HEK293 (cell line): Measurements from ENCODE around the gene DZIP1.

Experiments used
- CTCF ChIA-PET: fragments of 350-600 bp; formaldehyde crosslinking; extraction: SDS; loops from one replicate; lab custom pipeline; 2021; ENCODE audit warnings: antibody characterized with exemption; lab: Yijun Ruan, JAX
- POLR2A ChIA-PET: fragments of 300-600 bp; formaldehyde crosslinking; extraction: SDS; loops from one replicate; lab custom pipeline; 2020; ENCODE audit warnings: antibody characterized with exemption, inconsistent platforms; lab: Yijun Ruan, JAX
- H3K27ac ChIP-seq: fragments of 200-500 bp; sonication (Bioruptor generic); 2 replicates; pipeline ENCODE4 v1.5.1; 2014; ENCODE audit warnings: low read depth, low read length, control low read depth, inconsistent platforms; ENCODE audit errors: extremely low read depth
- H3K36me3 ChIP-seq, 2 experiments: fragments of 200-500 bp in 1 of 2; sonication (Bioruptor generic) in 1 of 2; 1 replicate in 1 of 2; 2 replicates in 1 of 2; pipeline ENCODE4 v1.5.1; 2014 to 2017; ENCODE audit warnings: inconsistent platforms in 2 of 2, low read length in 2 of 2; ENCODE audit not compliant: control insufficient read depth in 2 of 2, insufficient read depth in 1 of 2
- H3K4me1 ChIP-seq: fragments of 200-500 bp; sonication (Bioruptor generic); 2 replicates; pipeline ENCODE4 v1.5.1; 2014; ENCODE audit warnings: mild to moderate bottlenecking, low read length, inconsistent platforms; ENCODE audit not compliant: control insufficient read depth, insufficient read depth
- H3K4me3 ChIP-seq: 2 replicates; pipeline ENCODE4 v1.5.1; 2011; ENCODE audit warnings: low read depth, mild to moderate bottlenecking, control low read depth, low read length, moderate library complexity
- H3K9me3 ChIP-seq: fragments of 200-500 bp; sonication (Bioruptor generic); 2 replicates; pipeline ENCODE4 v1.5.1; 2014; ENCODE audit warnings: low read depth, low read length, inconsistent platforms; ENCODE audit not compliant: control insufficient read depth, insufficient read depth
- FEZF1 ChIP-seq: fragments of 450-650 bp; formaldehyde crosslinking; IDR thresholded peaks from 2 replicates; pipeline ENCODE4 v1.5.1; 2016; ENCODE audit warnings: missing biosample characterization, missing genetic modification characterization
- KLF7 ChIP-seq: fragments of 450-650 bp; formaldehyde crosslinking; IDR thresholded peaks from 2 replicates; pipeline ENCODE4 v1.5.1; 2016; ENCODE audit warnings: missing biosample characterization, missing genetic modification characterization, borderline replicate concordance
- RBAK ChIP-seq: fragments of 450-650 bp; formaldehyde crosslinking; IDR thresholded peaks from 2 replicates; pipeline ENCODE4 v1.5.1; 2016; ENCODE audit warnings: missing biosample characterization, missing genetic modification characterization
- ZNF112 ChIP-seq: fragments of 450-650 bp; formaldehyde crosslinking; IDR thresholded peaks from 2 replicates; pipeline ENCODE4 v1.5.0; 2017; ENCODE audit warnings: missing biosample characterization, missing genetic modification characterization
- ZNF202 ChIP-seq: fragments of 450-650 bp; formaldehyde crosslinking; IDR thresholded peaks from 2 replicates; pipeline ENCODE4 v1.5.1; 2016; ENCODE audit warnings: missing biosample characterization, missing genetic modification characterization, borderline replicate concordance
- ZNF24 ChIP-seq: fragments of 450-650 bp; formaldehyde crosslinking; IDR thresholded peaks from 2 replicates; pipeline ENCODE4 v1.5.1; 2016; ENCODE audit warnings: missing biosample characterization, missing genetic modification characterization
- ZNF510 ChIP-seq: fragments of 450-650 bp; formaldehyde crosslinking; IDR thresholded peaks from 2 replicates; pipeline ENCODE4 v1.5.1; 2018; ENCODE audit warnings: mild to moderate bottlenecking, missing genetic modification characterization, missing biosample characterization; ENCODE audit not compliant: insufficient replicate concordance
- ZNF660 ChIP-seq: fragments of 450-650 bp; IDR thresholded peaks from 2 replicates; pipeline ENCODE4 v1.5.1; 2018; ENCODE audit warnings: missing biosample characterization, mild to moderate bottlenecking, missing genetic modification characterization
- ZNF670 ChIP-seq: fragments of 450-650 bp; formaldehyde crosslinking; IDR thresholded peaks from 2 replicates; pipeline ENCODE4 v1.5.1; 2016; ENCODE audit warnings: missing biosample characterization, missing genetic modification characterization, low read depth
- ZNF830 ChIP-seq: fragments of 450-650 bp; IDR thresholded peaks from 2 replicates; pipeline ENCODE4 v1.5.0; 2018; ENCODE audit warnings: missing biosample characterization, missing genetic modification characterization, low read depth, mild to moderate bottlenecking, moderate library complexity
- TF ChIP-seq, protein P1 (sequence below): fragments of 450-650 bp; formaldehyde crosslinking; IDR thresholded peaks from 2 replicates; pipeline ENCODE4 v1.5.0; 2017; ENCODE audit warnings: missing biosample characterization, missing genetic modification characterization, borderline replicate concordance
- TF ChIP-seq, protein P2 (sequence below): fragments of 450-650 bp; formaldehyde crosslinking; IDR thresholded peaks from 2 replicates; pipeline ENCODE4 v1.5.1; 2016; ENCODE audit warnings: missing biosample characterization, missing genetic modification characterization
- TF ChIP-seq, protein P3 (sequence below): fragments of 450-650 bp; formaldehyde crosslinking; IDR thresholded peaks from 2 replicates; pipeline ENCODE4 v1.5.1; 2017; ENCODE audit warnings: missing biosample characterization, missing genetic modification characterization
- TF ChIP-seq, protein P4 (sequence below): fragments of 450-650 bp; formaldehyde crosslinking; IDR thresholded peaks from 2 replicates; pipeline ENCODE4 v1.5.1; 2016; ENCODE audit warnings: missing biosample characterization, missing genetic modification characterization, low read depth
- TF ChIP-seq, protein P5 (sequence below): fragments of 450-650 bp; formaldehyde crosslinking; optimal IDR thresholded peaks from 2 replicates; pipeline ENCODE3; 2016; ENCODE audit warnings: missing biosample characterization, mild to moderate bottlenecking, missing genetic modification characterization

DZIP1 gene

DNA sequence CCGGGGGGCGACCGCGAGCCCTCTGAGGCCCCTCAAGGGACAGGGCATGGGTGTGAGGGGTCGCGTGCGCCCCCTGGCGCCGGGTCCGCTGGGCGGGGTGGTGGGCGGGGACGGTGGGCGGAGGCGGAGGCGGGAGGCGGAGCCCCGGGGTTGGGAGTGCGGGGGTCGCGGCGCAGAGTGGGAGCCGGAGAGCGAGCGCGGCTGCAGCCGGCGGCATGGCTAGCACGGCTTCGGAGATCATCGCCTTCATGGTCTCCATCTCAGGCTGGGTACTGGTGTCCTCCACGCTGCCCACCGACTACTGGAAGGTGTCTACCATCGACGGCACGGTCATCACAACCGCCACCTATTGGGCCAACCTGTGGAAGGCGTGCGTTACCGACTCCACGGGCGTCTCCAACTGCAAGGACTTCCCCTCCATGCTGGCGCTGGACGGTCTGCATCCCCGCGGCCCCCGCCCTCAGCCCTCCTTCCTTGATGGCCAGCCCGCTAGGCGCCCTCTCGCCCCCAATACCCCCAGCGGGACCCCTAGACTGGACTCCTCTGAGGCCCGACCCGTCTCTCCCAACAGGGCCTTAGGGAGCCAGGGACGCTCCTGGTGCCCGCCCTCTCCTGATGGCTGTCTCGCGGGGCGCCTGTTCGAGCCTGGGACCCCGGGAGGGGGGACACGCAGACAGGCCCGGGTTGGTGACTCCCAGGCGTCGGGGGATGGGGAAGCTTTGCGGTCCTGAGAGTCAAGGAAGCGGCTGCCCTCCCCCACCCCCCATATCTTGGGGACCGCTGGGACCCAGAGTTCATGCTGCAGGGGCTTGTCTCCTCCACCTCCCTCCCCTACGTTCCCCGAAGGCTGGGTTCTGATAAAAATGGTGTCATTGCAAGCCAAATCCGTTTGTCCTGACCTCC lies 91.7 kb downstream of the DZIP1 start, which contains the start of gene CLDN10:
Gene CLDN10 (plus strand): TSS at position 182 of the 903 bp plus-strand sequence. CDS start 34 bp downstream, at position 216.
- TF ChIP-seq ZNF24 (tag by site-specific recombination): no peak
- TF ChIP-seq ZNF202 (tag by site-specific recombination): peak; percentile 24; the same call in 1 of the 2 replicates
- CTCF ChIA-PET: interaction anchor here (0.5 to 0.7 kb wide), 2 partner anchors 363 to 638 kb away, joined by 3 read pairs; no protein-coding TSS in a partner anchor
- POLR2A ChIA-PET: no interaction called here
- H3K4me3 ChIP-seq: no peak within 1 kb of the TSS
- no peaks in the 10 kb centered on the region for H3K36me3 ChIP-seq
- no peak within 1 kb of the TSS for H3K27ac ChIP-seq
- H3K4me1 ChIP-seq: no peaks in the 10 kb centered on the region
- no peaks in the 10 kb centered on the region for H3K9me3 ChIP-seq

DNA sequence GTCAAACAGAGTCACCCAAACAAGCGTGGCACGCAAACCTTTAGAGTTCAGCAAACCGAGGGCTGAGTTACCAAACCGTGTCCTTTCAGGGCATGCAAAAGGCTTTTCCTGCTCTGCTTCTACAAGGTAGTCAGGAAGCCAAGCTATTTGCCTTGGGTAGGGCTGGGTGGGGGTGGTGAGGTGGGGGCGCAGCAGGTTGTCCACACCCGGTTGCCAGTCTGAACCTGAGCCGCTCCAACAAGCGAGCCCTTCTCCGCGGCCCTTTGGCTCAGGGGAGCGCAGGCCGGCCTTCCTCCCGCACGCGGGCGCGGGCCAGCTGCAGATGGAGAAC lies 92.3 kb downstream of the DZIP1 start:
- POLR2A ChIA-PET: no interaction called here
- no peak overlapping the region for H3K27ac ChIP-seq
- no peaks in the 10 kb centered on the region for H3K9me3 ChIP-seq
- H3K4me3 ChIP-seq: no peak overlapping the region
- H3K36me3 ChIP-seq: no peaks in the 10 kb centered on the region
- TF ChIP-seq, protein P1, sequence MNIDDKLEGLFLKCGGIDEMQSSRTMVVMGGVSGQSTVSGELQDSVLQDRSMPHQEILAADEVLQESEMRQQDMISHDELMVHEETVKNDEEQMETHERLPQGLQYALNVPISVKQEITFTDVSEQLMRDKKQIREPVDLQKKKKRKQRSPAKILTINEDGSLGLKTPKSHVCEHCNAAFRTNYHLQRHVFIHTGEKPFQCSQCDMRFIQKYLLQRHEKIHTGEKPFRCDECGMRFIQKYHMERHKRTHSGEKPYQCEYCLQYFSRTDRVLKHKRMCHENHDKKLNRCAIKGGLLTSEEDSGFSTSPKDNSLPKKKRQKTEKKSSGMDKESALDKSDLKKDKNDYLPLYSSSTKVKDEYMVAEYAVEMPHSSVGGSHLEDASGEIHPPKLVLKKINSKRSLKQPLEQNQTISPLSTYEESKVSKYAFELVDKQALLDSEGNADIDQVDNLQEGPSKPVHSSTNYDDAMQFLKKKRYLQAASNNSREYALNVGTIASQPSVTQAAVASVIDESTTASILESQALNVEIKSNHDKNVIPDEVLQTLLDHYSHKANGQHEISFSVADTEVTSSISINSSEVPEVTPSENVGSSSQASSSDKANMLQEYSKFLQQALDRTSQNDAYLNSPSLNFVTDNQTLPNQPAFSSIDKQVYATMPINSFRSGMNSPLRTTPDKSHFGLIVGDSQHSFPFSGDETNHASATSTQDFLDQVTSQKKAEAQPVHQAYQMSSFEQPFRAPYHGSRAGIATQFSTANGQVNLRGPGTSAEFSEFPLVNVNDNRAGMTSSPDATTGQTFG (tag by site-specific recombination): no peak
- TF ChIP-seq ZNF24 (tag by site-specific recombination) (no peak), RBAK (no peak), ZNF670 (no peak), ZNF510 (no peak), KLF7 (no peak), ZNF830 (no peak), FEZF1 (no peak), ZNF660 (tag by site-specific recombination) (no peak), ZNF112 (tag by site-specific recombination) (no peak)
- TF ChIP-seq, protein P2, sequence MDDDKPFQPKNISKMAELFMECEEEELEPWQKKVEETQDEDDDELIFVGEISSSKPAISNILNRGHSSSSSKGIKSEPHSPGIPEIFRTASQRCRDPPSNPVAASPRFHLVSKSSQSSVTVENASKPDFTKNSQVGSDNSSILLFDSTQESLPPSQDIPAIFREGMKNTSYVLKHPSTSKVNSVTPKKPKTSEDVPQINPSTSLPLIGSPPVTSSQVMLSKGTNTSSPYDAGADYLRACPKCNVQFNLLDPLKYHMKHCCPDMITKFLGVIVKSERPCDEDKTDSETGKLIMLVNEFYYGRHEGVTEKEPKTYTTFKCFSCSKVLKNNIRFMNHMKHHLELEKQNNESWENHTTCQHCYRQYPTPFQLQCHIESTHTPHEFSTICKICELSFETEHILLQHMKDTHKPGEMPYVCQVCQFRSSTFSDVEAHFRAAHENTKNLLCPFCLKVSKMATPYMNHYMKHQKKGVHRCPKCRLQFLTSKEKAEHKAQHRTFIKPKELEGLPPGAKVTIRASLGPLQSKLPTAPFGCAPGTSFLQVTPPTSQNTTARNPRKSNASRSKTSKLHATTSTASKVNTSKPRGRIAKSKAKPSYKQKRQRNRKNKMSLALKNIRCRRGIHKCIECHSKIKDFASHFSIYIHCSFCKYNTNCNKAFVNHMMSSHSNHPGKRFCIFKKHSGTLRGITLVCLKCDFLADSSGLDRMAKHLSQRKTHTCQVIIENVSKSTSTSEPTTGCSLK (tag by site-specific recombination): no peak
- TF ChIP-seq, protein P3, sequence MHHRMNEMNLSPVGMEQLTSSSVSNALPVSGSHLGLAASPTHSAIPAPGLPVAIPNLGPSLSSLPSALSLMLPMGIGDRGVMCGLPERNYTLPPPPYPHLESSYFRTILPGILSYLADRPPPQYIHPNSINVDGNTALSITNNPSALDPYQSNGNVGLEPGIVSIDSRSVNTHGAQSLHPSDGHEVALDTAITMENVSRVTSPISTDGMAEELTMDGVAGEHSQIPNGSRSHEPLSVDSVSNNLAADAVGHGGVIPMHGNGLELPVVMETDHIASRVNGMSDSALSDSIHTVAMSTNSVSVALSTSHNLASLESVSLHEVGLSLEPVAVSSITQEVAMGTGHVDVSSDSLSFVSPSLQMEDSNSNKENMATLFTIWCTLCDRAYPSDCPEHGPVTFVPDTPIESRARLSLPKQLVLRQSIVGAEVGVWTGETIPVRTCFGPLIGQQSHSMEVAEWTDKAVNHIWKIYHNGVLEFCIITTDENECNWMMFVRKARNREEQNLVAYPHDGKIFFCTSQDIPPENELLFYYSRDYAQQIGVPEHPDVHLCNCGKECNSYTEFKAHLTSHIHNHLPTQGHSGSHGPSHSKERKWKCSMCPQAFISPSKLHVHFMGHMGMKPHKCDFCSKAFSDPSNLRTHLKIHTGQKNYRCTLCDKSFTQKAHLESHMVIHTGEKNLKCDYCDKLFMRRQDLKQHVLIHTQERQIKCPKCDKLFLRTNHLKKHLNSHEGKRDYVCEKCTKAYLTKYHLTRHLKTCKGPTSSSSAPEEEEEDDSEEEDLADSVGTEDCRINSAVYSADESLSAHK (tag by site-specific recombination): no peak
- TF ChIP-seq, protein P4, sequence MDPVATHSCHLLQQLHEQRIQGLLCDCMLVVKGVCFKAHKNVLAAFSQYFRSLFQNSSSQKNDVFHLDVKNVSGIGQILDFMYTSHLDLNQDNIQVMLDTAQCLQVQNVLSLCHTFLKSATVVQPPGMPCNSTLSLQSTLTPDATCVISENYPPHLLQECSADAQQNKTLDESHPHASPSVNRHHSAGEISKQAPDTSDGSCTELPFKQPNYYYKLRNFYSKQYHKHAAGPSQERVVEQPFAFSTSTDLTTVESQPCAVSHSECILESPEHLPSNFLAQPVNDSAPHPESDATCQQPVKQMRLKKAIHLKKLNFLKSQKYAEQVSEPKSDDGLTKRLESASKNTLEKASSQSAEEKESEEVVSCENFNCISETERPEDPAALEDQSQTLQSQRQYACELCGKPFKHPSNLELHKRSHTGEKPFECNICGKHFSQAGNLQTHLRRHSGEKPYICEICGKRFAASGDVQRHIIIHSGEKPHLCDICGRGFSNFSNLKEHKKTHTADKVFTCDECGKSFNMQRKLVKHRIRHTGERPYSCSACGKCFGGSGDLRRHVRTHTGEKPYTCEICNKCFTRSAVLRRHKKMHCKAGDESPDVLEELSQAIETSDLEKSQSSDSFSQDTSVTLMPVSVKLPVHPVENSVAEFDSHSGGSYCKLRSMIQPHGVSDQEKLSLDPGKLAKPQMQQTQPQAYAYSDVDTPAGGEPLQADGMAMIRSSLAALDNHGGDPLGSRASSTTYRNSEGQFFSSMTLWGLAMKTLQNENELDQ (tag by site-specific recombination): no peak
- TF ChIP-seq, protein P5, sequence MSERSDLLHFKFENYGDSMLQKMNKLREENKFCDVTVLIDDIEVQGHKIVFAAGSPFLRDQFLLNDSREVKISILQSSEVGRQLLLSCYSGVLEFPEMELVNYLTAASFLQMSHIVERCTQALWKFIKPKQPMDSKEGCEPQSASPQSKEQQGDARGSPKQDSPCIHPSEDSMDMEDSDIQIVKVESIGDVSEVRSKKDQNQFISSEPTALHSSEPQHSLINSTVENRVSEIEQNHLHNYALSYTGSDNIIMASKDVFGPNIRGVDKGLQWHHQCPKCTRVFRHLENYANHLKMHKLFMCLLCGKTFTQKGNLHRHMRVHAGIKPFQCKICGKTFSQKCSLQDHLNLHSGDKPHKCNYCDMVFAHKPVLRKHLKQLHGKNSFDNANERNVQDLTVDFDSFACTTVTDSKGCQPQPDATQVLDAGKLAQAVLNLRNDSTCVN (tag by site-specific recombination): no peak
- H3K4me1 ChIP-seq: peaks cover 4% of the 10 kb centered on the region; the same call in 1 of the 2 replicates
- CTCF ChIA-PET: interaction anchor here (0.5 kb wide), 1 partner anchor 16 kb away, joined by 3 read pairs; no protein-coding TSS in a partner anchor
